HEK293 (cell line): ENCODE results near the gene FBRSL1.
"Not testable (repeated sequence)": the region's sequence is repeated elsewhere in the genome, so short reads cannot be mapped to it uniquely, and the experiment has no call there.

Source experiments
- CTCF ChIA-PET: fragments of 350-600 bp; formaldehyde crosslinking; extraction: SDS; loops from one replicate; lab custom pipeline; 2021; ENCODE audit warnings: antibody characterized with exemption; lab: Yijun Ruan, JAX
- POLR2A ChIA-PET: fragments of 300-600 bp; formaldehyde crosslinking; extraction: SDS; loops from one replicate; lab custom pipeline; 2020; ENCODE audit warnings: antibody characterized with exemption, inconsistent platforms; lab: Yijun Ruan, JAX
- H3K27ac ChIP-seq: fragments of 200-500 bp; sonication (Bioruptor generic); 2 replicates; pipeline ENCODE4 v1.5.1; 2014; ENCODE audit warnings: low read depth, low read length, control low read depth, inconsistent platforms; ENCODE audit errors: extremely low read depth
- H3K36me3 ChIP-seq, 2 experiments: fragments of 200-500 bp in 1 of 2; sonication (Bioruptor generic) in 1 of 2; 1 replicate in 1 of 2; 2 replicates in 1 of 2; pipeline ENCODE4 v1.5.1; 2014 to 2017; ENCODE audit warnings: inconsistent platforms in 2 of 2, low read length in 2 of 2; ENCODE audit not compliant: control insufficient read depth in 2 of 2, insufficient read depth in 1 of 2
- H3K4me1 ChIP-seq: fragments of 200-500 bp; sonication (Bioruptor generic); 2 replicates; pipeline ENCODE4 v1.5.1; 2014; ENCODE audit warnings: mild to moderate bottlenecking, low read length, inconsistent platforms; ENCODE audit not compliant: control insufficient read depth, insufficient read depth
- H3K4me3 ChIP-seq: 2 replicates; pipeline ENCODE4 v1.5.1; 2011; ENCODE audit warnings: low read depth, mild to moderate bottlenecking, control low read depth, low read length, moderate library complexity
- H3K9me3 ChIP-seq: fragments of 200-500 bp; sonication (Bioruptor generic); 2 replicates; pipeline ENCODE4 v1.5.1; 2014; ENCODE audit warnings: low read depth, low read length, inconsistent platforms; ENCODE audit not compliant: control insufficient read depth, insufficient read depth
- HOXC10 ChIP-seq: sonication (generic); formaldehyde crosslinking; IDR thresholded peaks from 2 replicates; pipeline ENCODE4 v1.8.1; 2023; ENCODE audit warnings: mild to moderate bottlenecking, missing genetic modification reagents
- HOXD13 ChIP-seq: sonication (generic); formaldehyde crosslinking; IDR thresholded peaks from 2 replicates; pipeline ENCODE4 v1.8.0; 2022; ENCODE audit warnings: missing genetic modification reagents, borderline replicate concordance
- KLF16 ChIP-seq: fragments of 450-650 bp; formaldehyde crosslinking; IDR thresholded peaks from 2 replicates; pipeline ENCODE4 v1.5.1; 2017; ENCODE audit warnings: missing biosample characterization, missing genetic modification characterization
- PRDM1 ChIP-seq: fragments of 450-650 bp; formaldehyde crosslinking; IDR thresholded peaks from 2 replicates; pipeline ENCODE4; 2016; ENCODE audit warnings: missing biosample characterization, missing genetic modification characterization
- SCRT2 ChIP-seq: fragments of 450-650 bp; formaldehyde crosslinking; IDR thresholded peaks from 2 replicates; pipeline ENCODE4 v1.5.1; 2016; ENCODE audit warnings: missing biosample characterization, missing genetic modification characterization
- SETDB1 ChIP-seq: IDR thresholded peaks from one replicate; pipeline ENCODE4 v1.6.1; 2017; ENCODE audit warnings: mild to moderate bottlenecking, low read length, moderate library complexity, mixed read lengths; ENCODE audit not compliant: insufficient read length
- SP3 ChIP-seq: fragments of 450-650 bp; formaldehyde crosslinking; IDR thresholded peaks from 2 replicates; pipeline ENCODE4 v1.5.1; 2016; ENCODE audit warnings: missing biosample characterization, missing genetic modification characterization
- TCF7L2 ChIP-seq: IDR thresholded peaks from 2 replicates; pipeline ENCODE4 v1.6.1; 2011; ENCODE audit warnings: low read depth, mild to moderate bottlenecking, inconsistent platforms, low read length, moderate library complexity, borderline replicate concordance
- TRIM28 ChIP-seq: IDR thresholded peaks from 2 replicates; pipeline ENCODE4 v1.6.1; 2011; ENCODE audit warnings: low read length, control low read depth, borderline replicate concordance
- TSHZ1 ChIP-seq: fragments of 450-650 bp; formaldehyde crosslinking; IDR thresholded peaks from 2 replicates; pipeline ENCODE4 v1.5.1; 2016; ENCODE audit warnings: missing biosample characterization, missing genetic modification characterization, borderline replicate concordance
- ZFP37 ChIP-seq: fragments of 450-650 bp; formaldehyde crosslinking; IDR thresholded peaks from 2 replicates; pipeline ENCODE4 v1.5.1; 2016; ENCODE audit warnings: missing biosample characterization, missing genetic modification characterization
- ZNF112 ChIP-seq: fragments of 450-650 bp; formaldehyde crosslinking; IDR thresholded peaks from 2 replicates; pipeline ENCODE4 v1.5.0; 2017; ENCODE audit warnings: missing biosample characterization, missing genetic modification characterization
- ZNF121 ChIP-seq: fragments of 450-650 bp; formaldehyde crosslinking; IDR thresholded peaks from 2 replicates; pipeline ENCODE4 v1.5.1; 2016; ENCODE audit warnings: missing biosample characterization, missing genetic modification characterization
- ZNF174 ChIP-seq: fragments of 450-650 bp; formaldehyde crosslinking; IDR thresholded peaks from 2 replicates; pipeline ENCODE4 v1.5.0; 2017; ENCODE audit warnings: missing biosample characterization, mild to moderate bottlenecking, missing genetic modification characterization
- ZNF274 ChIP-seq, 2 experiments: fragments of 200-500 bp in 1 of 2; fragments of 450-650 bp in 1 of 2; sonication (Bioruptor generic) in 1 of 2; formaldehyde crosslinking in 1 of 2; IDR thresholded peaks; 2 replicates each; pipeline versions ENCODE4 v1.5.1 to v1.6.1; 2014 to 2016; ENCODE audit warnings: borderline replicate concordance in 1 of 2, inconsistent platforms in 1 of 2, low read length in 1 of 2, missing biosample characterization in 1 of 2, missing genetic modification characterization in 1 of 2
- ZNF37A ChIP-seq: fragments of 450-650 bp; IDR thresholded peaks from 2 replicates; pipeline ENCODE4 v1.5.1; 2018; ENCODE audit warnings: missing biosample characterization, missing genetic modification characterization
- ZNF398 ChIP-seq: fragments of 450-650 bp; formaldehyde crosslinking; IDR thresholded peaks from 2 replicates; pipeline ENCODE4 v1.5.1; 2017; ENCODE audit warnings: missing biosample characterization, missing genetic modification characterization
- ZNF423 ChIP-seq: fragments of 450-650 bp; formaldehyde crosslinking; IDR thresholded peaks from 2 replicates; pipeline ENCODE4 v1.5.1; 2016; ENCODE audit warnings: missing biosample characterization, missing genetic modification characterization
- ZNF510 ChIP-seq: fragments of 450-650 bp; formaldehyde crosslinking; IDR thresholded peaks from 2 replicates; pipeline ENCODE4 v1.5.1; 2018; ENCODE audit warnings: mild to moderate bottlenecking, missing genetic modification characterization, missing biosample characterization; ENCODE audit not compliant: insufficient replicate concordance
- ZNF621 ChIP-seq: fragments of 450-650 bp; formaldehyde crosslinking; IDR thresholded peaks from 2 replicates; pipeline ENCODE4 v1.5.1; 2017; ENCODE audit warnings: missing biosample characterization, missing genetic modification characterization
- ZNF623 ChIP-seq: fragments of 450-650 bp; formaldehyde crosslinking; IDR thresholded peaks from 2 replicates; pipeline ENCODE4 v1.5.1; 2016; ENCODE audit warnings: missing biosample characterization, missing genetic modification characterization
- ZNF677 ChIP-seq: fragments of 450-650 bp; IDR thresholded peaks from 2 replicates; pipeline ENCODE4 v1.5.0; 2018; ENCODE audit warnings: missing biosample characterization, mild to moderate bottlenecking, missing genetic modification characterization, moderate library complexity
- ZNF701 ChIP-seq: fragments of 450-650 bp; formaldehyde crosslinking; IDR thresholded peaks from 2 replicates; pipeline ENCODE4 v1.5.1; 2016; ENCODE audit warnings: missing biosample characterization, missing genetic modification characterization
- ZNF830 ChIP-seq: fragments of 450-650 bp; IDR thresholded peaks from 2 replicates; pipeline ENCODE4 v1.5.0; 2018; ENCODE audit warnings: missing biosample characterization, missing genetic modification characterization, low read depth, mild to moderate bottlenecking, moderate library complexity
- TF ChIP-seq, protein P1 (sequence below): fragments of 450-650 bp; formaldehyde crosslinking; IDR thresholded peaks from 2 replicates; pipeline ENCODE4 v1.5.1; 2016; ENCODE audit warnings: missing biosample characterization, missing genetic modification characterization

Gene FBRSL1

GRCh38 chr12:132530447-132530846, 40.5 kb downstream of the FBRSL1 start (continued):
- TF ChIP-seq HOXD13 (CRISPR knock-in tag) (no peak), TCF7L2 (no peak), ZNF701 (no peak), ZNF37A (tag by site-specific recombination) (no peak), PRDM1 (tag by site-specific recombination) (no peak), ZNF274 (IDR thresholded peaks at IDR 0.05; ENCODE audit: low read length) (no peak), ZNF274 (tag by site-specific recombination; IDR thresholded peaks at IDR 0.05; ENCODE audit: borderline replicate concordance) (no peak), ZNF112 (no peak), ZNF510 (tag by site-specific recombination) (no peak), KLF16 (tag by site-specific recombination) (no peak), ZNF677 (no peak)
- TF ChIP-seq, protein P1, sequence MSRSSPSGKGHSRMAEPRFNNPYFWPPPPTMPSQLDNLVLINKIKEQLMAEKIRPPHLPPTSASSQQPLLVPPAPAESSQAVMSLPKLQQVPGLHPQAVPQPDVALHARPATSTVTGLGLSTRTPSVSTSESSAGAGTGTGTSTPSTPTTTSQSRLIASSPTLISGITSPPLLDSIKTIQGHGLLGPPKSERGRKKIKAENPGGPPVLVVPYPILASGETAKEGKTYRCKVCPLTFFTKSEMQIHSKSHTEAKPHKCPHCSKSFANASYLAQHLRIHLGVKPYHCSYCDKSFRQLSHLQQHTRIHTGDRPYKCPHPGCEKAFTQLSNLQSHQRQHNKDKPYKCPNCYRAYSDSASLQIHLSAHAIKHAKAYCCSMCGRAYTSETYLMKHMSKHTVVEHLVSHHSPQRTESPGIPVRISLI (tag by site-specific recombination) = no peak

DNA sequence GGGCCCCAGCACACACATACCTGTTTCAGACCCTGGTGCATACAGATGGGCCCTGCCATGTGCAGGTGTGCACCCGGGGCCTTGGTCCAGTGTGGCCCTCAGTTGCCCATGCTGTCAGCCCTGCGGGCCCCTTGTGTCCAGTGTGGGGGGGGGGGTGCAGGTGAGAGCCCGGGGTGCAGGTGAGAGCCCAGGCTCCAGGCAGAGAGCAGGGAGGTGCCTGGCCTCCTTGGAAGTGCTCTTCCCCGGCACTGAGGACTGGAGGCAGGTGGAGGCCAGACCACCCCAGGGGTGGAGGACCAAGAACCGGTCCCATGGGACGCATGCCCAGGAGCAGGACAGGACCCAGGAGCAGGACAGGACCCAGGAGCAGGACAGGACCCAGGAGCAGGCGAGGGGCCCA, 40.9 kb downstream of the FBRSL1 start:
- CTCF ChIA-PET = no interaction called here
- H3K9me3 ChIP-seq = no peaks in the 10 kb centered on the region; the same call in 1 of the 2 replicates
- no peaks in the 10 kb centered on the region for H3K4me1 ChIP-seq

DNA sequence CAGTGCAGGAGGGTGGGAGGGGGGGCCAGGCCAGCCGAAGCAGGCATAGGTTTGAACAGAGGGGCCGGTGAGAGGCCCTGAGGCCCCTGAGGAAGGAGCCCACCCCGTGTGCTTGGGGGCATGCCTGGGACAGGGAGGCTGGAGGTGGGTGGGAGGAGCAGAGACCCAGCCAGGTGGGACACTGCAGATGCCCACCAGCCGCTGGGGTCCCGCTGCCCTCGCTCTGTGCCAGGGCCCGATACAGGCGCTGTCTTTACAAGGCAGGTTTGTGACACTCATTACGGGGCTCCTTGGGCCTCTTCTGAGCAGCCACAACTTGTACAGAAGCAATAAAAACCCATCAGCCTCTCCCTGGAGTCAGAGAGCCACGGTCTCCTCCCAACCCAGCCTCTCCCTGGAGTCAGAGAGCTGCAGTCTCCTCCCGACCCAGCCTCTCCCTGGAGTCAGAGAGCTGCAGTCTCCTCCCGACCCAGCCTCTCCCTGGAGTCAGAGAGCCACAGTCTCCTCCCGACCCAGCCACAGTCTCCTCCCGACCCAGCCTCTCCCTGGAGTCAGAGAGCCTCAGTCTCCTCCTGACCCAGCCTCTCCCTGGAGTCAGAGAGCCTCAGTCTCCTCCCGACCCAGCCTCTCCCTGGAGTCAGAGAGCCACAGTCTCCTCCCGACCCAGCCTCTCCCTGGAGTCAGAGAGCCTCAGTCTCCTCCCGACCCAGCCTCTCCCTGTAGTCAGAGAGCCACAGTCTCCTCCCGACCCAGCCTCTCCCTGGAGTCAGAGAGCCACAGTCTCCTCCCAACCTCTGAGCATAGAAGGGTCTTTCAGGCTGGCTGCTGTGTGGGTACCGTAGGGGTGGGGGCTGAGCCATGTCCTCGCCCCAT, 43.0 kb downstream of the FBRSL1 start:
- H3K4me3 ChIP-seq, H3K27ac ChIP-seq, H3K9me3 ChIP-seq, CTCF ChIA-PET, H3K4me1 ChIP-seq, POLR2A ChIA-PET, H3K36me3 ChIP-seq: not testable (repeated sequence)
- TF ChIP-seq TRIM28 (peak; percentile 100; the same call in 1 of the 2 replicates), SETDB1 (peak; percentile 92)
- TF ChIP-seq, all 188 proteins: peak for 2; not testable (repeated sequence) for 186

More for the DNA sequence above, 40.9 kb downstream of the FBRSL1 start:
- no peak for TF ChIP-seq ZNF623 (tag by site-specific recombination)
- TF ChIP-seq HOXC10 (CRISPR knock-in tag) = no peak
- no peak for TF ChIP-seq ZNF423 (tag by site-specific recombination)
- TF ChIP-seq ZNF398 (tag by site-specific recombination) = no peak
- TF ChIP-seq, all 188 proteins: peak for 0
- no peaks in the 10 kb centered on the region for H3K36me3 ChIP-seq
- no peak overlapping the region for H3K27ac ChIP-seq
- no peak overlapping the region for H3K4me3 ChIP-seq
- POLR2A ChIA-PET = no interaction called here

- peaks cover 0 to 4% of the 10 kb centered on the region in 2 experiments; a peak in 1 of 3 replicates for H3K36me3 ChIP-seq
- no peak overlapping the region for H3K4me3 ChIP-seq
- H3K27ac ChIP-seq = no peak overlapping the region
- no peaks in the 10 kb centered on the region for H3K4me1 ChIP-seq
- ChIA-PET POLR2A (no interaction called here), CTCF (no interaction called here)
- H3K9me3 ChIP-seq = no peaks in the 10 kb centered on the region; the same call in 1 of the 2 replicates
- TF ChIP-seq SP3 (tag by site-specific recombination) = no peak
- no peak for TF ChIP-seq ZNF621 (tag by site-specific recombination)
- no peak for TF ChIP-seq ZNF830 (tag by site-specific recombination)
- TF ChIP-seq ZFP37 (tag by site-specific recombination) = no peak
- TF ChIP-seq TSHZ1 (tag by site-specific recombination) = no peak
- TF ChIP-seq ZNF623 (tag by site-specific recombination) = no peak
- no peak for TF ChIP-seq SCRT2 (tag by site-specific recombination)
- no peak for TF ChIP-seq ZNF174 (tag by site-specific recombination)
- no peak for TF ChIP-seq ZNF121 (tag by site-specific recombination)
These were observed 43.6 kb downstream of the FBRSL1 start for GRCh38 chr12:132533584-132533958.
